ENCODE results near the gene ZFP91.

GRCh38 chr11:58596621-58597020 is 17.8 kb downstream of the ZFP91 start:
- no peak for TF ChIP-seq CTCF (IDR thresholded peaks at IDR 0.05)
- no peak for TF ChIP-seq POLR2A (IDR thresholded peaks at IDR 0.05)

All from adrenal gland (tissue), 5 donors.